Central memory CD4-positive, alpha-beta T cell (primary cell): ENCODE data around the gene ERCC2.
"Not testable (repeated sequence)": the region's sequence is repeated elsewhere in the genome, so short reads cannot be mapped to it uniquely, and the experiment has no call there.

Experiments used
- DNase-seq: peaks from one replicate; pipeline ENCODE4 v3.0.0; 2022

ERCC2 gene

GRCh38 chr19:45331411-45331810 is 39.0 kb downstream of the ERCC2 start:
- no peak for DNase-seq

GRCh38 chr19:45327404-45328143 is 42.8 kb downstream of the ERCC2 start:
- DNase-seq = no peak

GRCh38 chr19:45324349-45324907 is 45.9 kb downstream of the ERCC2 start:
- DNase-seq = no peak

GRCh38 chr19:45323671-45324081 is 46.7 kb downstream of the ERCC2 start:
- no peak for DNase-seq

GRCh38 chr19:45322744-45323281 is 47.6 kb downstream of the ERCC2 start, which contains the start of gene CKM:
TSS of gene CKM (minus strand) at chr19:45322875. CDS start at chr19:45319713, 3,162 bp downstream.
- DNase-seq = no peak

GRCh38 chr19:45322311-45322710 is 48.1 kb downstream of the ERCC2 start:
- DNase-seq = no peak

- no peak for DNase-seq
These were observed 48.5 kb downstream of the ERCC2 start for GRCh38 chr19:45321848-45322247.

GRCh38 chr19:45320997-45321775 is 49.2 kb downstream of the ERCC2 start:
- no peak for DNase-seq

- DNase-seq = no peak
These were observed 55.1 kb downstream of the ERCC2 start for GRCh38 chr19:45315304-45315703.

GRCh38 chr19:45314708-45315245 is 55.6 kb downstream of the ERCC2 start:
- DNase-seq = no peak

GRCh38 chr19:45312285-45312684 is 58.1 kb downstream of the ERCC2 start:
- DNase-seq = not testable (repeated sequence)

- DNase-seq = no peak
These were observed 58.8 kb downstream of the ERCC2 start for GRCh38 chr19:45311621-45312020.

GRCh38 chr19:45309322-45309721 is 61.1 kb downstream of the ERCC2 start:
- DNase-seq = not testable (repeated sequence)

GRCh38 chr19:45307361-45307760 is 63.0 kb downstream of the ERCC2 start:
- DNase-seq = no peak

- DNase-seq = no peak
These were observed 63.8 kb downstream of the ERCC2 start for GRCh38 chr19:45306518-45307027.

GRCh38 chr19:45306040-45306439 is 64.3 kb downstream of the ERCC2 start:
- no peak for DNase-seq

GRCh38 chr19:45305421-45305820 is 65.0 kb downstream of the ERCC2 start:
- DNase-seq = no peak

- DNase-seq = no peak
These were observed 65.4 kb downstream of the ERCC2 start for GRCh38 chr19:45305007-45305406.

- no peak for DNase-seq
These were observed 66.0 kb downstream of the ERCC2 start for GRCh38 chr19:45304141-45304926.

- no peak for DNase-seq
These were observed 66.9 kb downstream of the ERCC2 start for GRCh38 chr19:45303269-45304060.

GRCh38 chr19:45302416-45302815 is 68.0 kb downstream of the ERCC2 start:
- DNase-seq = no peak
